Measurements from ENCODE around the gene PKN2.

DNA sequence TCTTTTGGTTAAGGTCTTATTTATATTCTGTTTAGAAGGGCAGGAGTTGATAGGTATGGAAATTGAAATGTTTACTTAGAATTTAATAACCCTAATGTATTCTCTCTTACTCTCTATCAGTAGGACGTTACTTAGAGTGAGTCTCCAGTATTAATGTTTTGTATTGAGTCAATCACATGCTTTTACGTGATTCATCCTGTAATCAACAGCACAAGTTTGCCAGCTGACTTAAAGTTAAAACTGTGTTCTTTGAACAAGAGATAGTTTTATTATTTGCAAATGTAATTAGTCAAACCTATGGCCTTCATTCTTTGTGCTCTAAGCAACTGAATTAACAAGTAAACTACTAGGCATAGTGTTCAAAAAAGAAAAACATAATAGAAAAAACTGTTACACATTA is 57.3 kb downstream of the PKN2 start:
- TF ChIP-seq, protein P1, sequence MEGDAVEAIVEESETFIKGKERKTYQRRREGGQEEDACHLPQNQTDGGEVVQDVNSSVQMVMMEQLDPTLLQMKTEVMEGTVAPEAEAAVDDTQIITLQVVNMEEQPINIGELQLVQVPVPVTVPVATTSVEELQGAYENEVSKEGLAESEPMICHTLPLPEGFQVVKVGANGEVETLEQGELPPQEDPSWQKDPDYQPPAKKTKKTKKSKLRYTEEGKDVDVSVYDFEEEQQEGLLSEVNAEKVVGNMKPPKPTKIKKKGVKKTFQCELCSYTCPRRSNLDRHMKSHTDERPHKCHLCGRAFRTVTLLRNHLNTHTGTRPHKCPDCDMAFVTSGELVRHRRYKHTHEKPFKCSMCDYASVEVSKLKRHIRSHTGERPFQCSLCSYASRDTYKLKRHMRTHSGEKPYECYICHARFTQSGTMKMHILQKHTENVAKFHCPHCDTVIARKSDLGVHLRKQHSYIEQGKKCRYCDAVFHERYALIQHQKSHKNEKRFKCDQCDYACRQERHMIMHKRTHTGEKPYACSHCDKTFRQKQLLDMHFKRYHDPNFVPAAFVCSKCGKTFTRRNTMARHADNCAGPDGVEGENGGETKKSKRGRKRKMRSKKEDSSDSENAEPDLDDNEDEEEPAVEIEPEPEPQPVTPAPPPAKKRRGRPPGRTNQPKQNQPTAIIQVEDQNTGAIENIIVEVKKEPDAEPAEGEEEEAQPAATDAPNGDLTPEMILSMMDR (IDR thresholded peaks at IDR 0.05): no peak
- TF ChIP-seq POLR2A (IDR thresholded peaks at IDR 0.05): no peak
